ENCODE measurements around the gene C6orf136. TPM values are rescaled to one million over a fixed set of nuclear protein-coding genes. Genes with fewer than 3 reads are reported as not detected.

The C6orf136 gene
- total and polyA plus RNA-seq, 9 of the 15 experiments (the other 6 are each of a cell fraction or from before 2014, with no cell fraction given), result 14.1 to 63.1 (median 18.4) TPM

- peak; percentile 82 to 90 for TF ChIP-seq MLLT1 (IDR thresholded peaks at IDR 0.05)
- TF ChIP-seq MLX (CRISPR knock-in tag; conservative IDR thresholded peaks at IDR 0.05), result no peak
- TF ChIP-seq MAFK (IDR thresholded peaks at IDR 0.05; ENCODE audit: low read length), result no peak
- TF ChIP-seq, protein P1, sequence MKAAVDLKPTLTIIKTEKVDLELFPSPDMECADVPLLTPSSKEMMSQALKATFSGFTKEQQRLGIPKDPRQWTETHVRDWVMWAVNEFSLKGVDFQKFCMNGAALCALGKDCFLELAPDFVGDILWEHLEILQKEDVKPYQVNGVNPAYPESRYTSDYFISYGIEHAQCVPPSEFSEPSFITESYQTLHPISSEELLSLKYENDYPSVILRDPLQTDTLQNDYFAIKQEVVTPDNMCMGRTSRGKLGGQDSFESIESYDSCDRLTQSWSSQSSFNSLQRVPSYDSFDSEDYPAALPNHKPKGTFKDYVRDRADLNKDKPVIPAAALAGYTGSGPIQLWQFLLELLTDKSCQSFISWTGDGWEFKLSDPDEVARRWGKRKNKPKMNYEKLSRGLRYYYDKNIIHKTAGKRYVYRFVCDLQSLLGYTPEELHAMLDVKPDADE (conservative IDR thresholded peaks at IDR 0.05; ENCODE audit: control insufficient read depth, low read depth, low read length), result peak; percentile 81
- TF ChIP-seq, protein P2, sequence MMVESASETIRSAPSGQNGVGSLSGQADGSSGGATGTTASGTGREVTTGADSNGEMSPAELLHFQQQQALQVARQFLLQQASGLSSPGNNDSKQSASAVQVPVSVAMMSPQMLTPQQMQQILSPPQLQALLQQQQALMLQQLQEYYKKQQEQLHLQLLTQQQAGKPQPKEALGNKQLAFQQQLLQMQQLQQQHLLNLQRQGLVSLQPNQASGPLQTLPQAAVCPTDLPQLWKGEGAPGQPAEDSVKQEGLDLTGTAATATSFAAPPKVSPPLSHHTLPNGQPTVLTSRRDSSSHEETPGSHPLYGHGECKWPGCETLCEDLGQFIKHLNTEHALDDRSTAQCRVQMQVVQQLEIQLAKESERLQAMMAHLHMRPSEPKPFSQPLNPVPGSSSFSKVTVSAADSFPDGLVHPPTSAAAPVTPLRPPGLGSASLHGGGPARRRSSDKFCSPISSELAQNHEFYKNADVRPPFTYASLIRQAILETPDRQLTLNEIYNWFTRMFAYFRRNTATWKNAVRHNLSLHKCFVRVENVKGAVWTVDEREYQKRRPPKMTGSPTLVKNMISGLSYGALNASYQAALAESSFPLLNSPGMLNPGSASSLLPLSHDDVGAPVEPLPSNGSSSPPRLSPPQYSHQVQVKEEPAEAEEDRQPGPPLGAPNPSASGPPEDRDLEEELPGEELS (CRISPR knock-in tag; IDR thresholded peaks at IDR 0.05; ENCODE audit: borderline replicate concordance), result no peak
- TF ChIP-seq ZFPM2 (CRISPR knock-in tag; IDR thresholded peaks at IDR 0.05), result peak; percentile 54; the same call in 1 of the 2 replicates
- TF ChIP-seq GABPB1 (CRISPR knock-in tag; IDR thresholded peaks at IDR 0.05), result no peak
- no peak for TF ChIP-seq RFX7 (CRISPR knock-in tag; IDR thresholded peaks at IDR 0.05)
- TF ChIP-seq NR2C2 (CRISPR knock-in tag; IDR thresholded peaks at IDR 0.05), result no peak
- no peak for TF ChIP-seq NR2C2 (tag; IDR thresholded peaks at IDR 0.05)
- TF ChIP-seq SNIP1 (IDR thresholded peaks at IDR 0.05; ENCODE audit: low read depth), result no peak
- TF ChIP-seq ZNF609 (CRISPR knock-in tag; IDR thresholded peaks at IDR 0.05; ENCODE audit: borderline replicate concordance), result no peak
Measured at GRCh38 chr6:30686009-30686907, 39.3 kb downstream of the C6orf136 start, which contains the start of gene PPP1R18 (continued).

Measured in K562 (cell line).